Nucleus accumbens (tissue), 56 donors: ENCODE data around the gene LEKR1.

Experiments
- DNase-seq, 56 donors: peaks; one replicate each; lab custom pipeline; 2025; lab: John Stamatoyannopoulos, UW

The LEKR1 gene

DNA sequence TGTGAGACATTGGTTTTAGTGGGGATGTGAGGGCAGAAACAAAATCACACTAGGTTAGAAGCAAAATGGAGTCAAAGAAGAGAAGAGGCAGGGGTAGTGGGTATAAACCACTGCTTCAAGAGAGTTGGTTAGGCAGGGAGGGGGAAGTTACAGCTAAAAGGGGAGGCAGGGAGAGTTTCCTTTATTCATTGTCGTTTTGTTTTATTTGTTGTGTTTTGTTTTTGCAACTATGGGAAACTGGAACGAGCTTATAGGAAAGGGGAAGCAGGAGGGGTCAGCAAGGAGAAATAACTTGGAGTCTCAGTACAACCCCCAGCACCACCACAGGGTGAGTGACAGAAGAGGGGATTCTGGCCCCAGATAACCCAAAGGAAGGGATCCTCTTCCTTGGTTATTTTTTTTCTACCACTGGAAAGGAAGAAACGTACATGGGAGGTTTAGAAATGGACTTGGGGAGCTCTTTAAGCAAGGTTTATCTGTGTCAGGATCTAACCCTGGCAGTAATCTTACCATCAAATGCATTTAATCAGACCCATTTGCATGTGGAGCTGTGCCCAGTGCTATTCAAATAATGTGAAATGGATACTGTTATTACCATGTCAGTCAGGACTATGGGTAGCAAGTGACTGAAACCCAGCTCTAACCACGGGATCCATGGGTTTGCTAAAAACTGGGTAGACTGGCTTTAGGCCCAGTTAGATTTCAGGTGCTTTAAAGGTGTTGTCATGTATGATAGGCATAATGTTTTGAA lies 265.1 kb downstream of the LEKR1 start:
- no peak for DNase-seq

DNA sequence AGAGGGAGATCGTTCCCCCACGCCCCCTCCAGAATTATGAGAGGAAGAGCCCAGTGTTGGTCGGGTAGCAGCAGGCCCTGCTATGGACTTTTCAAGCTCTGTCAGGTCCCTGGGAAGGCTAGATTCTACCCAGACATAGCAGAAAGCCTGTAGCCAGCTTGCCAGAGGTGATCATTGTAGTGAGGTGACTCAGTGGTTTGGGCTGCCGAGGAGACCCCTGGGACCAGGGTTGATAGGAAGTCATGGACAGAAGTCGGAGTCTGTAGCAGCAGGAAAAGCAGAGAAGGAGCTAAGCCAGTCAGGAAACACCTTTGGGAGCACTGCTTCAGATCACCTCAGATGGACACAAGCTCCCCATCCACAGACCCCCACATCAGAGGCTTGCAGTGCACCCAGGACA lies 266.1 kb downstream of the LEKR1 start:
- no peak for DNase-seq

GRCh38 chr3:157093096-157093495 lies 266.9 kb downstream of the LEKR1 start:
- no peak for DNase-seq

GRCh38 chr3:157094301-157094700 lies 268.1 kb downstream of the LEKR1 start:
- no peak for DNase-seq

GRCh38 chr3:157094751-157095480 lies 268.8 kb downstream of the LEKR1 start:
- no peak for DNase-seq
